KOPT-K1 (cell line): ENCODE measurements around the gene ATF7IP.

ENCODE experiments used
- H3K27ac ChIP-seq: fragments of 200-600 bp; sonication (generic); 2 replicates; pipeline ENCODE4 v1.5.1; 2016; ENCODE audit warnings: antibody characterized with exemption, mild to moderate bottlenecking, low read depth, low read length; ENCODE audit not compliant: poor library complexity, severe bottlenecking
- H3K36me3 ChIP-seq: fragments of 200-600 bp; sonication (generic); 2 replicates; pipeline ENCODE4 v1.5.1; 2017; ENCODE audit warnings: antibody characterized with exemption, mild to moderate bottlenecking, low read length, moderate library complexity; ENCODE audit not compliant: insufficient read depth
- H3K9me3 ChIP-seq: fragments of 200-600 bp; sonication (generic); 2 replicates; pipeline ENCODE4 v1.5.1; 2017; ENCODE audit warnings: antibody characterized with exemption, low read length, mild to moderate bottlenecking; ENCODE audit not compliant: insufficient read depth, poor library complexity, severe bottlenecking

ATF7IP gene

DNA sequence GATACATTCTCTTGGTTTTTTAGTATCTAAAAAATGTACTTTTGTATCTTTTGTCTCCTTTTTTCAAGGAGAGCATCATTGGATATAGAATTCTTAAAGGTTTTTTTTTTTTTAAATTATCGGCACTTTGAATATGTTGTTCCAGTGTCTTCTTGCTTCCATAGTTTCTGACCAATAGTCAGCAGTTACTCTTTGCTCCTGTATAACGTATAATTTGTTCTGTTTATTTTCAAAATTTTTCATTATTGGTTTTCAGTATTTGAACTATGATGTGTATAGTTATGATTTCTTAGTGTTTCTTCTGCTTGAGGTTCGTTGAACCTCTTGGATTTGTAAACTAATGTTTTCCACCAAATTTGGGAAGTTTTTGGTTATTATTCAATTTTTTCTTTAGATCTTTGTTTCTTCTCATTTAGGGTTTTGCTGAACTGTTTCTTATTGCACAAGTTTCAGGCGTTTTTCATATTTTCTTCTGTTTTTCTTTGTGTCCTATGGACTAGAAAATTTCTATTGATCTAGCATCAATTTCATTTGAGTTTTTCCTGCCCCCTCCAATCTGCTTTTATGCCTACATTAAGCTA, 108.3 kb downstream of the ATF7IP start:
- Histone ChIP-seq H3K9me3 (peaks cover 66% of the 10 kb centered on the region), H3K36me3 (peaks cover 89% of the 10 kb centered on the region), H3K27ac (no peak overlapping the region)

DNA sequence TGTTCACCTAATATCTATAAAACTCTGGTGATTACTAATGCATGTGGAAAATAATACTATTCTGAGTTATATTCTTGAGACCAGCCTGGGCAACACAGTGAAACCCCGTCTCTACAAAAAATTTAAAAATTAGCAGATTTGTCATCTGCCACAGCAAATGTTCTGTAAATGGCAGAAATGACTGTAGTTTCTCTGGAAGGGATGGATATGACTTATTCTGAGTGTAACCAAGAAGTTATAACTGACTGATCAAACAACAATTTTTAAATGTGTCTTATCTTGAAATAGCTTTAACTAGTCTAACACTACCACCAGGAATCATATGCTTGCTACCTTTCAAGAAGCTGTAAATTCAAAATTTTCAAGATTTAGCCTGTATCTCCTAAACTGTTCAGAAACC, 113.5 kb downstream of the ATF7IP start:
- H3K9me3 ChIP-seq: peaks cover 22% of the 10 kb centered on the region
- H3K27ac ChIP-seq: no peak overlapping the region
- H3K36me3 ChIP-seq: peaks cover 95% of the 10 kb centered on the region

DNA sequence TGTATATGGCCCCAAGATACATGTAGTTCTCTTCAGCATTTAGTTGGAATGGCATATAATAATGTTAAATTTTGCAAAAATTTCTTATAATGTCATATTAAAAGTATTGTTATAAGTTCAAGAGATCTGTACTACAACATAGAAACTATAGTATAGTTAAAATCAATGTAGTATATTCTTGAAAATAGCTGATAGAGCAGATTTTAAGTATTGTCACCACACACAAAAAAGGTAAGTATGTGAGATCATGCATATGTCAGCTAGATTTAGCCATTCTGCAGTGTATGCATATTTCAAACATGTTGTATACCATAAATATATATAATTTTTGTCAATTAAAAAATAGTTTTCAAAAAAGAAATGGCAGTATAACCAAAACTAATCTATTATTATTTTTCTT, 115.7 kb downstream of the ATF7IP start:
- H3K9me3 ChIP-seq: no peaks in the 10 kb centered on the region
- peaks cover 95% of the 10 kb centered on the region for H3K36me3 ChIP-seq
- H3K27ac ChIP-seq: no peak overlapping the region

DNA sequence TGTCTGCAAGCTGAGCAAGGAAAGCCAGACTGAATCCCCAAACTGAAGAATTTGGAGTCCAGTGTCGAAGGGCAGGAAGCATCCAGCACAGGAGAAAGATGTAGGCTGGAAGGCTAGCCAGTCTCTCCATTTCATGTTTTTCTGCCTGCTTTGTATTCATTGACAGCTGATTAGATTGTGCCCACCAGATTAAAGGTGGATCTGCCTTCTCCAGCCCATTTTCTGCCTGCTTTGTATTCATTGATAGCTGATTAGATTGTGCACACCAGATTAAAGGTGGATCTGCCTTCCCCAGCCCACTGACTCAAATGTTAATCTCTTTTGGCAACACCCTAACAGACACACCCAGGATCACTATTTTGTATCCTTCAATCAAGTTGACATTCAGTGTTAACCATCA, 116.9 kb downstream of the ATF7IP start:
- no peaks in the 10 kb centered on the region for H3K9me3 ChIP-seq
- peaks cover 100% of the 10 kb centered on the region for H3K36me3 ChIP-seq
- H3K27ac ChIP-seq: no peak overlapping the region

DNA sequence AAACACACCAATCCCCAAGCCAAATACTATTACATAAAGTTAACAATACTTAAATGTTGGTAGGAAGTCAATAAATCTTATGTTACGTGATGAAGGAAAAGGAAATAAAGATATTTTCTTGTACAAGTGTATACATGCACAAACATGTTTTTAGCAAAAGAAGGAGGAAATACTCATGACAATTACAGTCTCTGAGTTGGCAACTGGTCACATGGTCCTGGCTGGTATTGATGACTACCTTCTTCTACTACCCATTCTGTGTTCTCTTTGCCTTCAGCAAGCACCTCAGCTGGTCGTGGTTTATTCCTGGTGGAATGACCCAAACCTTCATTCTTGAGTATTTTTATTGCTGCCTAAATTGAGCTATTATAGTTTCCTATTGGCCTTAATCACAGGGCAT, 117.4 kb downstream of the ATF7IP start:
- Histone ChIP-seq H3K9me3 (no peaks in the 10 kb centered on the region), H3K36me3 (peaks cover 100% of the 10 kb centered on the region), H3K27ac (no peak overlapping the region)

DNA sequence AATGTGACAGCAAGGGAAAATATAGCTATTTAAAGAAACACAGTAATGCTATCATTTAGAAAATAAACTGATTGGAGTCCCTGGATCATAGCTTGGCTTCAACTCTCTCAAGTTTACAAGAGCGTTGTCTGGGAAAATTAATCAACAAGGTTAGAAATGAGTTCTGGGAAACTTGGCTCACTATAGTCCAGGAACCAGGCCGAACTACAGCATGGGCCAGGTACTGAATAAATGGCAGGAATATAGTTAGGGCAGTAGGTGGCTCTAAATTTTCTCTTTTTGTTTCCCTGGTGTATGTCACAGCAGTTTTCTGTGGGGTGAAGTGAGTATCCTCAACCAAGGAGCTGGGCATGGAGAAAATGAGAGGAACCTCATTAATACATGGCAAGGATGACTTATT, 129.8 kb downstream of the ATF7IP start:
- Histone ChIP-seq H3K36me3 (peaks cover 82% of the 10 kb centered on the region), H3K9me3 (no peaks in the 10 kb centered on the region), H3K27ac (no peak overlapping the region)

DNA sequence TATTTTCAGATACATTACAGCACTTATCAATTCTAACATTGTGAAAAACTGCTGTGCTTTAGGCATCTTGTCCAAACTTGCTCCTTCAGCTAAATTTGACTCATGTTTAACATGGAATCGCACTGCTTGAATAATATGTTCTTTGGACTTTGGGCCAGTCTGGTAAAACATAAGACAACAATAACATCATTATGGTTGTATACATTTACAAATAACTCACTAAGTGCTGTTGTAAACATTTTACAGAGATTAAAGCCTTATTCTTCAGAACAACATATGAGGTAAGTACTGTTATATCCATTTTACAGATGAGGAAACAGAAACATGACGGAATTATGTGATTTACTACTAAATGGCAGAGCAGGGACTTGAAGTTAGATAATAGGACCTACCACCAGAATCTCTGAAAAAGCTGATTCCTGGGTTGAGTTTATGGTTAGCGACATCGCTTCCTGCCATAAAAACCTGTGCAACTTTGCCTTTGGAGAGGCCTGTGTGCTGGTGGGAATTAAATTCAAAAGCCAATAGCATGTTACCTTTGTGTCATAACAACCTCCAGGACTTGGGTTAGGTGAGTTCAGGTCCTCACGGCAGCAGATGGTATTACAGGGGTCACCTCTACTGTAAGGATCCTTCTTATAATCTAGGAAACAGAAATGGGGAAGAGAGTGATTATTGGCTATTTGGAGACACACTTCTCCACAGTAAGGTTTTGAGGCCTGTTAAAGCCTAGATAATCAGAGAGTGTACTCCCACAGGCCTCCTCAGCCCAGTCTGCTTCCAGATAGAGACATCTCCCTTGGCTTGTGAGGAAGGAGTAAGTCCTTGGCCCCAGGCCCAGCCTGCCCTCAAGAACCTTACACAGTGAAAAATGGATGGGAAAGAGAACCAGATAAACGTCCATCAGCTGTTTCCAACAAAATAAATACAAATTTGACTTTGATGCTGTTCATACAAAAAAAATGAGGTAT, 140.4 kb downstream of the ATF7IP start:
- Histone ChIP-seq H3K36me3 (peaks cover 20% of the 10 kb centered on the region), H3K27ac (no peak overlapping the region), H3K9me3 (no peaks in the 10 kb centered on the region)

DNA sequence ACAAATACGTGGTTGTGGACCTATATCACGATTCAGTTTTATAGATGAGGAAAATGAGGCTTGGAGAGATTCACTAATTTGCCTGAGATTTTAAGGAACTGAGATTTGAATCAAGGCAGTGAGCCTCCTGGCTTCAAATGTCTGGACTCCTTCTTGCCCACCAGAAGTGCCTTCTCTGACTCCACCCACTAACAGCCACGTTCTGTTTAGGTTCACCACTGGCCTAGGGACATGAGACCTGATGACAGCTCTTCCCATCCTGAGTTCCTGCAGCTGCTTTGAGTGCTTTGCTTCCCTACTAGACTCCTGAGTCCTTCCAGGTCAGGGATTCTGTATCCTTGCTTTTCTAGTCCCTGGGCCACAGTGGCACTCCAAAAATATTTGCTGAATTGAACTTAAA, 145.1 kb downstream of the ATF7IP start:
- H3K9me3 ChIP-seq: no peaks in the 10 kb centered on the region
- H3K36me3 ChIP-seq: no peaks in the 10 kb centered on the region
- H3K27ac ChIP-seq: no peak overlapping the region

DNA sequence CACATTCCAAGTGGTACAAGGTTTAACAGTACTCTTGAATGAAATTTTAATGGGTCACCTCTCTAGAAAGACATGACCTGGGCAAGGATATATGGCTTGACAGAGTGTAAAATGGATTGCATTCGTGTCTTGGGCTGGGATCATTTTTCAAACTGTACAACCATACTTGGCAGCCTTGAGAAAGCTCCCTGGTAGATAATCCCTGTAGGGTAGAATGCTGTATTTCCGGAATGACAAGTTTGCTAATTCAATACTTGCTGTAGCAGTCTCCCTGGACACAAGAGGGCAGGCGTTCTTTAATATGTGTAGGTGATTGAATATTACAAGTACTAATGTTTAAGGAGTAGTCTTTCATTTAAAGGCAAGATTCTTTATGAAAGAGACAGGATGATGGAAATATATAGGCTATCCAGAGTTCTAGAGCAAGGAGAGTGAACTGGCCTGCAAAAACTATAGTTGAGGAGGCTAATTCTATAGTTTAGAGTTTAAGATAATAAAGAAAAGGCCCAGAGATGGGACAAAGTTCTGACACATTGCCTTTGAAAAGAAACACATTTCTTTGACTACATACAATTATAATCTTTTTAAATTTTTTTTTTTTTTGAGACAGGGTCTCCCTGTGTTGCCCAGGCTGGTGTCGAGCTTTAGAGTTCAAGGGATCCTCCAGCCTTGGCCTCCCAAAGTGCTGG, 148.8 kb downstream of the ATF7IP start:
- no peaks in the 10 kb centered on the region for H3K36me3 ChIP-seq
- no peak overlapping the region for H3K27ac ChIP-seq
- no peaks in the 10 kb centered on the region for H3K9me3 ChIP-seq

DNA sequence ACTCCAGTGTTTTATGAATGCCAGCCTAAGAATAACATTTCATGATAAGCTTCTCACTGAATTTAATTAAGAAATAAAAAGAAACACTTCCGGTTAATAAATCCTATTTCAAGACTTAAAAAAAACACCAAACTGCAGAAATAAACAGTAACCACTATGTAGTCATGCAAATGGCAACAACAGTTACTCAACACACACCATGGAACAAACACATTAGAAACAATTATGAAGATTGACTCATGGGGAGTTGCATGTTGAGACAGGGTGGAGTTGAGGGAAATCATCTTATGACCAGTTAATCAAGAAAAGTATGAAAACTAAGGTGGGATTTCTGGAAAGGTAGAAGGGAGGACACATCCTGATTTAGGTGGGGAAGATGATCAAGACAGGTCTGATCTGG, 149.5 kb downstream of the ATF7IP start:
- Histone ChIP-seq H3K27ac (no peak overlapping the region), H3K9me3 (no peaks in the 10 kb centered on the region), H3K36me3 (no peaks in the 10 kb centered on the region)

DNA sequence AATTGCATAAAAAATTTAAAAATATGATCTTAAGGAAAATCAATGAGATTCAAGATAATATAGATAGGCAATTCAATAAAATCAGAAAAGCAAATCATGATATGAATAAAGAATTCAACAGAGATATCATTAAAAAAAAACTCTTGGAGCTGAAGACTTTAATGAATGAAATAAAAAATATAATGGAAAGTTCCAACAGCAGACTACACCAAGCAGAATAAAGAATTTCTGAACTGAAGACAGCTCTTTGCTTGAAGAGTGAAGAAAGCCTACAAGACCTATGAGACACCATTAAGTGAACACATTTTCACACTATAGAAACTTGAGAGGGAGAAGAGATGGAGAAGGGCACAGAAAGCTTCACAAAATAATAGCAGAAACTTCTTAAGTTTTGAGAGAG, 156.3 kb downstream of the ATF7IP start:
- peaks cover 27% of the 10 kb centered on the region for H3K9me3 ChIP-seq
- no peak overlapping the region for H3K27ac ChIP-seq
- no peaks in the 10 kb centered on the region for H3K36me3 ChIP-seq

DNA sequence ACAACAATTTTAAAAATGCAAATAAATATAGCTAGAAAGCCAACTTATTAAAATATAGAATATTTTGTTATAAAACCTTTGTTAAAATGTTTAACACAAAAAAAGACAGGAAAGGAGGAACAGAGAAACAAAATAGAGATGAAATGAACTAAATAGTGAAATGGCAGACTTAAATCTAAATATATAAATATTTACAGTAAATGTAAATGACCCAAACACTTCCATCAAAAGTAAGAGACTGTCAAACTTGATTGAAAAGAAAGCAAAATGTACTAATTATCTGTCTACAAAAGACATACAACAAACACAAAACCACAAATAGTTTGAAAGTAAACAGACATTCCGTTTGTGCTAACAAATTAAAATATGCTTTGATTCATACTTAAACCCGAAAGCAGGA, 160.5 kb downstream of the ATF7IP start:
- H3K36me3 ChIP-seq: no peaks in the 10 kb centered on the region
- H3K27ac ChIP-seq: no peak overlapping the region
- H3K9me3 ChIP-seq: peaks cover 25% of the 10 kb centered on the region

DNA sequence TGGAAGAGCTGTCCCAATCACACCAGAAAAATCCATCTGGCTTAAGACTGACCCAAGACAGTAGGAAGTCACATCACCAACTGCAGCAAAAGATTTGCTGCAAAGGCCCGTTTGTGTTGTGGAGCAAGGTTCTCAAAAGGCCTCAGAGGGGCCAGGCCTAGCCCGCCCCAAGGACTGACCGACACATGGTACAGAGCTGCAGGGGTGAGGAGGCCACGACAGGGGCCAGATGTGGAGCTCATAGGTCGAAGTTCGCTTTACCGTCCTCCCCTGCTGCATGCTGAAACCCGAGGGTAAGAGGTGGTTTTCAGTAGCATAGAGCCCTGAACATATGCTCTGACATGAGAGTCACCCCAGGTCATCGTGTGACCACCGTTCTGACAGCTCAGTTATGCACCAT, 166.7 kb downstream of the ATF7IP start:
- H3K36me3 ChIP-seq: no peaks in the 10 kb centered on the region
- no peak overlapping the region for H3K27ac ChIP-seq
- no peaks in the 10 kb centered on the region for H3K9me3 ChIP-seq

DNA sequence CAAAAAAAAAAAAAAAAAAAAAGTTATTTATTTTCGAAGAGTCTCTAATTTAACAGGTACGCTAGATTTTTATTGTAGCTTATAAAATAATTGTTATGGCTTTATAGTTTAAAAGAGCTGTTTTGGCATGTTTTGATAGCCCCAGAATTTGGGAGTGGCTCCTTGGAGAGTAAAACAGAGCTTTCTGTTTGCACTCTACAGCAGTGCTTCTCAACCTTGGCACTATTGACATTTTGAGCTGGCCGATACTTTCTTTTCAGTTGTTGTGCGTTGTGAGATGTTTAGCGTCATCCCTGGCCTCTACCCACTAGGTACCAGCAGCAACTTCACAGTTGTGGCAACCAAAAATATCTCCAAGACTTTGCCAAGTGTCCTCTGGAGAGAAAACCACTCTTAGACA, 171.6 kb downstream of the ATF7IP start:
- no peaks in the 10 kb centered on the region for H3K36me3 ChIP-seq
- no peaks in the 10 kb centered on the region for H3K9me3 ChIP-seq
- H3K27ac ChIP-seq: no peak overlapping the region

DNA sequence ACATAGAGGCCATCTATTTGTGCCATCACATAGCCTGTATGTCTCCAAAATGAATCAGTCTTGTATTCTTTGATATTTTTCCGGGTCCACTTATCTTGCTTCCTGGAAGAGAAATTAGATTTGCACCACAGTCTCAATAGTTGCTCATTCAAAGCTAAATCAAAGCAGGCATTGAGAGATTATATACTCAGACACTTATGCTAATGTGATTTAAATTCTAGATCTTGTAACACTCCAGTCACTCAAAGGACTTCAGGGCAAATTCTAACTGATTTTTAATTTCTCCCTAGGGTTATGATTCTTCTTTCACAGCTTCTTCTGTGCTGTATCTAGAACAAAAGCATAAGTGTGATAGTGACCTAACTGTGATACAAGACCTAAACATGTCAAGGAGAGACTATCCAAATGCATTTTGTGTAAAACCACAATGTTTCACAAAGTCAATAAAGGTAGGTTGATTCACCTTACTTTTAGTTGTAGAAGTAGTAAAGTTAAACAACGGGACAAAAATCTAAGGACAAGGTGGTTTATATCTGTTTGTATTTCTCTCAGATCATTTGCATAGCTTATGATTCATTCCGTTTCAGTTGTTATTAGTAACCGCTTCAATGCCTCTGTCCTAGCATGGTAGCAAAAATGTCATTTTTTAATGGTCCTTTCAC, 175.4 kb downstream of the ATF7IP start:
- Histone ChIP-seq H3K27ac (no peak overlapping the region), H3K36me3 (no peaks in the 10 kb centered on the region), H3K9me3 (no peaks in the 10 kb centered on the region)
